ENCODE data around the gene HSD17B11.
"Not testable (repeated sequence)": the region's sequence is repeated elsewhere in the genome, so short reads cannot be mapped to it uniquely, and the experiment has no call there.

HSD17B11 gene

GRCh38 chr4:87405211-87405820 is 14.3 kb upstream of the HSD17B11 start:
- no peak for DNase-seq

GRCh38 chr4:87403732-87404131 is 12.7 kb upstream of the HSD17B11 start:
- DNase-seq = not testable (repeated sequence)

- no peak for DNase-seq
Measured at GRCh38 chr4:87399954-87400353, 9.0 kb upstream of the HSD17B11 start.

- DNase-seq = no peak
Measured at GRCh38 chr4:87399148-87399547, 8.2 kb upstream of the HSD17B11 start.

DNA sequence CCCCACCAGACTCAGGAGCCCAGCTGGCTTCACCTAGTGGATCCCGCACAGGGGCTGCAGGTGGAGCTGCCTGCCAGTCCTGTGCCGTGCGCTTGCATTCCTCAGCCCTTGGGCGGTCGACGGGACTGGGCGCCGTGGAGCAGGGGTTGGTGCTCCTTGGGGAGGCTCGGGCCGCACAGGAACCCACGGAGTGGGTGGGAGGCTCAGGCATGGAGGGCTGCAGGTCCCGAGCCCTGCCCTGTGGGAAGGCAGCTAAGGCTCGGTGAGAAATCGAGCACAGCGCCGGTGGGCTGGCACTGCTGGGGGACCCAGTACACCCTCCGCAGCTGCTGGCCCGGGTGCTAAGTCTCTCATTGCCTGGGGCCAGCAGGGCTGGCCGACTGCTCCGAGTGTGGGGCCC is 4.9 kb upstream of the HSD17B11 start:
- not testable (repeated sequence) for DNase-seq

GRCh38 chr4:87395073-87395472 is 4.1 kb upstream of the HSD17B11 start:
- not testable (repeated sequence) for DNase-seq

GRCh38 chr4:87392183-87392582 is 1.2 kb upstream of the HSD17B11 start:
- no peak for DNase-seq

- peak in 5 of 58 donors; percentile 39 to 52 (median 45) for DNase-seq
Measured at GRCh38 chr4:87391576-87392054, 627 bp upstream of the HSD17B11 start.

DNA sequence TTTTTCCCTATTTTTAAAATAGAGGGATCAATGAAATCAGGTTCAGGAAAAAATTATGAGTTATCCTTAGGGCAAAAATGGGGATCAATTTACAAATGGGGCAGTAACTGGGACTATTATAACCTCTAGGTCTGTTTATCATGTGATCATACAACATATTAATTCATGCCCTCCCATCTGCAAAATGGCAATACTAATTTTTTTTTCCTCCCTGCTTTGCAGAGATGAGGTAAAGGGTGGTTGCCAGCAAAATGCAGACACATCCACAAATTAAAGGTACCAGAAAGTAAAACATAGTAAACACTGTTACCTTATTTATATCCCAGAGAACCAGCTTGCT is 467 bp downstream of the HSD17B11 start:
- no peak for DNase-seq

GRCh38 chr4:87390055-87390454 is 933 bp downstream of the HSD17B11 start:
- not testable (repeated sequence) for DNase-seq

- no peak for DNase-seq
Measured at GRCh38 chr4:87388901-87389300, 2.1 kb downstream of the HSD17B11 start.

GRCh38 chr4:87387237-87387636 is 3.8 kb downstream of the HSD17B11 start:
- no peak for DNase-seq

- not testable (repeated sequence) for DNase-seq
Measured at GRCh38 chr4:87384466-87385132, 6.4 kb downstream of the HSD17B11 start.

- no peak for DNase-seq
Measured at GRCh38 chr4:87382931-87383330, 8.1 kb downstream of the HSD17B11 start.

- no peak for DNase-seq
Measured at GRCh38 chr4:87382116-87382515, 8.9 kb downstream of the HSD17B11 start.

GRCh38 chr4:87377816-87378215 is 13.2 kb downstream of the HSD17B11 start:
- DNase-seq = no peak

- DNase-seq = peak in 6 of 58 donors; percentile 2 to 45 (median 8)
Measured at GRCh38 chr4:87375719-87376291, 15.2 kb downstream of the HSD17B11 start.

DNA sequence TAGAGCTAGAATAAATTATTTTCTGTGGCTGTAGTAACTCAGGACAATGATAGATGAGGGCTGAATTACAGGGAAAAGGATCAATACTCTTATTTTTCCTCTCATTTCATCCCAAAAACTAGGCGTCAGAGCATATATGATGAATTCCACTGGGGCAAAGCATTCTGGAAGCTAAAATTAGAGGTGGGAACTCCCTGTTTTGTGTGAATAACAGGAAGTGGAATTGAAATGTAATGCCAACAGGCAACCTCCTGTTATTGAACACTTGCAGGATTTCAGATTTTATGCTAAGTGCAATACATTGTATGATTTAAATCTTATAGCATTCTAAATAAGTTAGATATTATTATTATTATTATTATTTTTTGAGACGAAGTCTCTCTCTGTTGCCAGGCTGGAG is 20.9 kb downstream of the HSD17B11 start:
- DNase-seq = no peak

- no peak for DNase-seq
Measured at GRCh38 chr4:87366521-87367162, 24.3 kb downstream of the HSD17B11 start.

DNA sequence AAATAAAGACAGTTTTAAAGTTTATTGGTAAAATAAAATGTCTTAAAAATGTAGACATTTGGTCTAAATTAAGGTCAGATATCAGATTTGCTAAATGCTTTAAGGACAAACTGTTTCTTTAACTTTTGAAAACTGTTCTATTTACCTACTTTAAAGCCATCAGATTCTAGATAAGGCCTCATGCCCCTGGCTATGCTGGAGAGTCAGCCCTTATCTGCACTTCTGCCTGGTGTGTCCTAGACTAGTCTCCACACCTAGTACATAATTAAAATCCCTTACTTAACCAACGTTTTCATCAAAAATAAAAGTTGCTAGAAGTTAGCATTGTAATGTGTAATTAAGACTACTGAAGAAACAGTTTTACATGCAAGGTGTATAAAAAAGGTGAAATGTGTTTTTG is 25.6 kb downstream of the HSD17B11 start:
- no peak for DNase-seq

DNA sequence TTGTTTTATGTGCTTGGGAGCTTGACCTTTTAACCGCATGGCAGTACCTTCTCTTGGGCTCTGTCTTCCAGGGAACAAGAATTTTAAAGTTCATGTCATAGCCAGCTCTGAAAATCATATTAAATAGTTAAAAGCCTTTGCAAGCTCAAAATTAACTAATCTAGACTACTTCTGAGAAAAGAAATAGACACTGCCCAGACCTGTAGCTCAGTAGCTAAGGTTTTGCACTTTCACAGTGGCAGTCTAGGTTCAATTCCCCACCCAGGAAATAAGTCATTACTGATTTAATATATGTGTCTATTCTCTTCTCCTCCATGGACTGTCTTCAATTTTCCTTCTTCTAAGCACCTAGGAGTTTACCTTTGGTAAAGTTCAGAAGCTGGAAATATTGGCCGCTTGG is 27.4 kb downstream of the HSD17B11 start:
- no peak for DNase-seq

- no peak for DNase-seq
Measured at GRCh38 chr4:87360338-87360935, 30.6 kb downstream of the HSD17B11 start.
